ENCODE data around the gene ADGRL3.

DNA sequence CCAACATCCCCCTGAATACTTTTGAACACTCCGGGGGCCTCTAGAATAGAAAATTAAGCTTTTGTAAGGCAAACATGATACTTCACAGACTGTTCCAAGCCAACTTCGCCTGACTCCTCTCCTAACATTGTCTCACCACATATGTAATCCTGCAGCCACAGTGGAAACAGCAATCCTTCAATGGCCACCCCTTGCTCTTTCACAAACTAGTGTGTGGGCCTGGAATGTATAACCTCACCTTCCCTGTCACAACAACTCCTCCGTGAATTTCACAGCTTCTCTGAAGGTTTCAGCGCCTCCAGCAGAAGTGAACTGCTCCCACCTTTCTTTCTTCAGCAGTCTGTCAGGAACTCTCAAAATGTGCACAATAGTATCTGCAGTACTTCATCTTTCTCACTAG lies 185.1 kb downstream of the ADGRL3 start:
- TF ChIP-seq, protein P1, sequence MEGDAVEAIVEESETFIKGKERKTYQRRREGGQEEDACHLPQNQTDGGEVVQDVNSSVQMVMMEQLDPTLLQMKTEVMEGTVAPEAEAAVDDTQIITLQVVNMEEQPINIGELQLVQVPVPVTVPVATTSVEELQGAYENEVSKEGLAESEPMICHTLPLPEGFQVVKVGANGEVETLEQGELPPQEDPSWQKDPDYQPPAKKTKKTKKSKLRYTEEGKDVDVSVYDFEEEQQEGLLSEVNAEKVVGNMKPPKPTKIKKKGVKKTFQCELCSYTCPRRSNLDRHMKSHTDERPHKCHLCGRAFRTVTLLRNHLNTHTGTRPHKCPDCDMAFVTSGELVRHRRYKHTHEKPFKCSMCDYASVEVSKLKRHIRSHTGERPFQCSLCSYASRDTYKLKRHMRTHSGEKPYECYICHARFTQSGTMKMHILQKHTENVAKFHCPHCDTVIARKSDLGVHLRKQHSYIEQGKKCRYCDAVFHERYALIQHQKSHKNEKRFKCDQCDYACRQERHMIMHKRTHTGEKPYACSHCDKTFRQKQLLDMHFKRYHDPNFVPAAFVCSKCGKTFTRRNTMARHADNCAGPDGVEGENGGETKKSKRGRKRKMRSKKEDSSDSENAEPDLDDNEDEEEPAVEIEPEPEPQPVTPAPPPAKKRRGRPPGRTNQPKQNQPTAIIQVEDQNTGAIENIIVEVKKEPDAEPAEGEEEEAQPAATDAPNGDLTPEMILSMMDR (conservative IDR thresholded peaks at IDR 0.05; ENCODE audit: low read length) = no peak
- no peak for TF ChIP-seq EZH2phosphoT487 (IDR thresholded peaks at IDR 0.05; ENCODE audit: borderline replicate concordance, low read depth, low read length)

Data from OCI-LY7 (cell line).